Heart left ventricle (tissue), 13 donors: ENCODE data around the gene OXSR1.

Experiments
- POLR2A ChIP-seq, 2 donors: fragments of 450-650 bp; IDR thresholded peaks; one replicate each; pipeline ENCODE4 v1.6.1; 2017; ENCODE audit warnings: antibody characterized with exemption in 2 of 2, mild to moderate bottlenecking in 2 of 2, moderate library complexity in 2 of 2
- TF ChIP-seq, protein P1 (sequence below), 12 donors: fragments of 200-600 bp; sonication (generic) in 4 of 12; IDR thresholded peaks; one replicate each; pipeline versions ENCODE4 v1.5.0 to v1.8.0; 2018 to 2022; ENCODE audit warnings: antibody characterized with exemption in 12 of 12, mild to moderate bottlenecking in 5 of 12
- donor health status: ischemic (EF 13 %, LVEDD 7.1; RV severe dilation, severe dysfunction).
- donor health status: DM: no; HTN: yes; CAD: no.
- donor health status: DM: no; HTN: no; CAD: no.
- donor health status: ischemic (EF 25% LVEDD 6.9; RV normal size, moderate dysfunction).
- donor health status: ischemic (EF 25% LVEDD 5.7; RV mildly dilated, moderate dysfunction).
- donor health status: ischemic (EF 35%, LVEDD 5.7; RV mildly dilated, moderate dysfunction).
- donor health status: nonischemic (EF 11% LVEDD 7.7; RV severe dilation, severe dysfunction).
- donor health status: DM: yes; HTN: yes; CAD: no.
- donor health status: PGD.
- donor health status: ischemic (EF 29% LVEDD 5.4; RV normal size, mild dysfunction).
- donor health status: nonischemic (EF 23%, LVEDD 6.1; RV moderate dilation, normal function).

DNA sequence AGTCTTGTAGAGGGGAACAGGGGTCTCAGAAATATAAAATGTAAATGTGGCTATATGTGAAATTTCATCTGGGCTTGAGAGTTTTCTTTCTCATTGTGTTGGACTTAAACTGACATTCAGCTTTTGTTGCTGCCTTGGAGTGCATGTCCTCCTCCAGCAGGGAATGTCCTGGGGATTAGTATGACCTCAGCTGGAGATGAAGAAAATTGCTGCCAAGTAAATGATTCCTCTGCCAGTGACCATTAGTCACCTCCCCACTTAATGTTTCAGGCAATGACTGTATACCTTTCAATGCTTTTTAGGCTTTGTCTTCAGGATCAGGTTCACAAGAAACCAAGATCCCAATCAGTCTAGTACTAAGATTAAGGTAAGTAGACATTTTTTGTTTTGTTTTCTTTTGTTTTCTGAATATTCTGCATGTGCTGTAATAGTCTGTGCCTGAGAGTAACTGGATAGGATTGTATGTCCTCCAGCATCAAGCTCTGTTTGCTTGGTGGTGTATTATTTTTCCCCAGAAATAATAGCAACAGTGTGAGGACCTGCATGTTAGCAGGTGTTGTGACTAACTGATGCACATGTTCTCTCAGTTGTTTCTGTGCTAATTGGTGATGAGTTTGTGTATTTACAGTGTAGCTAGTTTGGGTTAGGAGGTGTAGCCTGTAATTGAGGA, 82.2 kb downstream of the OXSR1 start:
- TF ChIP-seq, protein P1, sequence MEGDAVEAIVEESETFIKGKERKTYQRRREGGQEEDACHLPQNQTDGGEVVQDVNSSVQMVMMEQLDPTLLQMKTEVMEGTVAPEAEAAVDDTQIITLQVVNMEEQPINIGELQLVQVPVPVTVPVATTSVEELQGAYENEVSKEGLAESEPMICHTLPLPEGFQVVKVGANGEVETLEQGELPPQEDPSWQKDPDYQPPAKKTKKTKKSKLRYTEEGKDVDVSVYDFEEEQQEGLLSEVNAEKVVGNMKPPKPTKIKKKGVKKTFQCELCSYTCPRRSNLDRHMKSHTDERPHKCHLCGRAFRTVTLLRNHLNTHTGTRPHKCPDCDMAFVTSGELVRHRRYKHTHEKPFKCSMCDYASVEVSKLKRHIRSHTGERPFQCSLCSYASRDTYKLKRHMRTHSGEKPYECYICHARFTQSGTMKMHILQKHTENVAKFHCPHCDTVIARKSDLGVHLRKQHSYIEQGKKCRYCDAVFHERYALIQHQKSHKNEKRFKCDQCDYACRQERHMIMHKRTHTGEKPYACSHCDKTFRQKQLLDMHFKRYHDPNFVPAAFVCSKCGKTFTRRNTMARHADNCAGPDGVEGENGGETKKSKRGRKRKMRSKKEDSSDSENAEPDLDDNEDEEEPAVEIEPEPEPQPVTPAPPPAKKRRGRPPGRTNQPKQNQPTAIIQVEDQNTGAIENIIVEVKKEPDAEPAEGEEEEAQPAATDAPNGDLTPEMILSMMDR (IDR thresholded peaks at IDR 0.05) = peak in 5 of 12 donors; percentile 4 to 34 (median 19)
- no peak for TF ChIP-seq POLR2A (IDR thresholded peaks at IDR 0.05)
